Measurements from ENCODE around the gene C6orf89. TPM values are rescaled to one million over a fixed set of nuclear protein-coding genes. Genes with fewer than 3 reads are reported as not detected.

Gene C6orf89
- total RNA-seq, 1 experiment from 2014 or later, result 11.8 TPM

DNA sequence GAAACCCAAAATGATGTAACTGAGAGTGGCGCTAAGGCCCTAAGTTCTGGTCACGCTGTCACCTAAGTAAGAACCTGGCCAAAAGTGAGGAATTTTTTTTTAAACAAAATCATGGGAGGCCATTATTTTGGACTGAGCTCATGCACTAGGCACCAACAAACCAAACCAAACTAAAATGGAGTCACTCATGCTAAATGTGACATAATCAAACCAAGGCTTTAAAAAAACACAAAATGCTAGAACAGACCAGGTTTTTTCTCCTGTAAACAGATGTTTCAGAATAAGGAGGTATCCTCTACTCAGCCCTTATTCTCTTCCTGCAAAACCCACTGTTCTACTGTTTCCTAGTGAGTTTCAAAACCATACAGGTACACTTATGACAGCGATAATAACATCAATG lies 1.1 kb upstream of the C6orf89 start:
- no peak overlapping the region for H2AFZ ChIP-seq (ENCODE audit: low read length)
- no peak overlapping the region for H3K56ac ChIP-seq (ENCODE audit: insufficient read length, low read depth, low read length)
- H4K8ac ChIP-seq (replicated peaks; ENCODE audit: insufficient read length, low read depth, low read length), result no peak overlapping the region
- peaks cover 0 to 2% (median 0%) of the 10 kb centered on the region in 3 experiments; a peak in 2 of 7 replicates for H3K36me3 Mint-ChIP-seq (ENCODE audit: insufficient read depth in 1 of 3, low read depth in 3 of 3)
- H3K4ac ChIP-seq (ENCODE audit: low read depth, low read length), result no peak overlapping the region
- WGBS (ENCODE audit: extremely low coverage, insufficient read length, low lambda C conversion rate), result no CpG with 5 or more reads among the region's 3 CpGs
- no peak overlapping the region for H2BK15ac ChIP-seq (ENCODE audit: low read depth, low read length)
- H2BK20ac ChIP-seq (ENCODE audit: low read depth, low read length, poor library complexity, severe bottlenecking), result no peak overlapping the region
- no peak overlapping the region for H3K14ac ChIP-seq (ENCODE audit: insufficient read depth, low read length)
- H3K79me1 ChIP-seq (ENCODE audit: insufficient read depth, low read depth, low read length, poor library complexity, severe bottlenecking), result no peaks in the 10 kb centered on the region
- no peaks in the 10 kb centered on the region for H3K4me1 ChIP-seq (ENCODE audit: insufficient read depth, low read length)
- H3K27me3 Mint-ChIP-seq (ENCODE audit: low read depth), result peaks cover 3% of the 10 kb centered on the region; the same call in 1 of the 2 replicates
- H2BK120ac ChIP-seq (ENCODE audit: low read depth, low read length, poor library complexity, severe bottlenecking), result no peak overlapping the region
- H4K20me1 ChIP-seq (ENCODE audit: control insufficient read depth, insufficient read depth, insufficient read length), result no peaks in the 10 kb centered on the region
- H2BK12ac ChIP-seq (ENCODE audit: insufficient read length, low read depth, low read length), result no peak overlapping the region
- no peak overlapping the region for H3K18ac ChIP-seq (ENCODE audit: insufficient read length, low read depth, low read length)
- H3K27ac ChIP-seq (ENCODE audit: insufficient read length, low read depth, low read length), result no peak overlapping the region
- TF ChIP-seq, protein P1, sequence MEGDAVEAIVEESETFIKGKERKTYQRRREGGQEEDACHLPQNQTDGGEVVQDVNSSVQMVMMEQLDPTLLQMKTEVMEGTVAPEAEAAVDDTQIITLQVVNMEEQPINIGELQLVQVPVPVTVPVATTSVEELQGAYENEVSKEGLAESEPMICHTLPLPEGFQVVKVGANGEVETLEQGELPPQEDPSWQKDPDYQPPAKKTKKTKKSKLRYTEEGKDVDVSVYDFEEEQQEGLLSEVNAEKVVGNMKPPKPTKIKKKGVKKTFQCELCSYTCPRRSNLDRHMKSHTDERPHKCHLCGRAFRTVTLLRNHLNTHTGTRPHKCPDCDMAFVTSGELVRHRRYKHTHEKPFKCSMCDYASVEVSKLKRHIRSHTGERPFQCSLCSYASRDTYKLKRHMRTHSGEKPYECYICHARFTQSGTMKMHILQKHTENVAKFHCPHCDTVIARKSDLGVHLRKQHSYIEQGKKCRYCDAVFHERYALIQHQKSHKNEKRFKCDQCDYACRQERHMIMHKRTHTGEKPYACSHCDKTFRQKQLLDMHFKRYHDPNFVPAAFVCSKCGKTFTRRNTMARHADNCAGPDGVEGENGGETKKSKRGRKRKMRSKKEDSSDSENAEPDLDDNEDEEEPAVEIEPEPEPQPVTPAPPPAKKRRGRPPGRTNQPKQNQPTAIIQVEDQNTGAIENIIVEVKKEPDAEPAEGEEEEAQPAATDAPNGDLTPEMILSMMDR (conservative IDR thresholded peaks at IDR 0.05), result no peak
- H3K4me1 Mint-ChIP-seq, result peaks cover 13 to 14% of the 10 kb centered on the region in 2 experiments
- H4K5ac ChIP-seq (ENCODE audit: insufficient read length, low read depth, low read length), result no peak overlapping the region
- no peak overlapping the region for H3K4me2 ChIP-seq (ENCODE audit: insufficient read depth, insufficient read length, low read length)
- no peak overlapping the region for H4K91ac ChIP-seq (ENCODE audit: insufficient read length, low read depth, low read length)
- no peaks in the 10 kb centered on the region for H3K79me2 ChIP-seq (ENCODE audit: insufficient read depth, low read length)
- H3T11ph ChIP-seq (ENCODE audit: low read length), result no peak overlapping the region
- H3K23ac ChIP-seq (ENCODE audit: insufficient read length, low read depth, low read length), result no peak overlapping the region
- no peak for DNase-seq
- H3K23me2 ChIP-seq (ENCODE audit: insufficient read length, low read depth, low read length, poor library complexity, severe bottlenecking), result no peaks in the 10 kb centered on the region
- no peaks in the 10 kb centered on the region for H3K27me3 ChIP-seq (ENCODE audit: insufficient read depth, low read length)
- peaks cover 6 to 7% of the 10 kb centered on the region in 2 experiments; a peak in 3 of 5 replicates for H3K9me3 Mint-ChIP-seq
- no peak overlapping the region for H3K9ac ChIP-seq (ENCODE audit: extremely low read depth, insufficient read length, low read length)
- no peak overlapping the region for H2AK5ac ChIP-seq (ENCODE audit: insufficient read length, low read length)
- H3K9me3 ChIP-seq (ENCODE audit: control insufficient read depth, low read depth, low read length), result no peaks in the 10 kb centered on the region
- no peak overlapping the region for H2BK5ac ChIP-seq (ENCODE audit: insufficient read length, low read length)
- H3K27ac Mint-ChIP-seq, result no peak overlapping the region
- no peak overlapping the region for H3K4me3 Mint-ChIP-seq

All from H9 (cell line).